Measurements from ENCODE around the gene TPPP. TPM values are rescaled to one million over a fixed set of nuclear protein-coding genes. Genes with fewer than 3 reads are reported as not detected.
"Not testable (repeated sequence)": the region's sequence is repeated elsewhere in the genome, so short reads cannot be mapped to it uniquely, and the experiment has no call there.

The TPPP gene
- total RNA-seq, 1 donor, result not detected

GRCh38 chr5:685262-686171 lies 7.6 kb downstream of the TPPP start:
- H3K4me3 ChIP-seq (ENCODE audit: low read depth, low read length), result no peak overlapping the region
- DNase-seq (ENCODE audit: low read depth), result no peak
- TF ChIP-seq, protein P1, sequence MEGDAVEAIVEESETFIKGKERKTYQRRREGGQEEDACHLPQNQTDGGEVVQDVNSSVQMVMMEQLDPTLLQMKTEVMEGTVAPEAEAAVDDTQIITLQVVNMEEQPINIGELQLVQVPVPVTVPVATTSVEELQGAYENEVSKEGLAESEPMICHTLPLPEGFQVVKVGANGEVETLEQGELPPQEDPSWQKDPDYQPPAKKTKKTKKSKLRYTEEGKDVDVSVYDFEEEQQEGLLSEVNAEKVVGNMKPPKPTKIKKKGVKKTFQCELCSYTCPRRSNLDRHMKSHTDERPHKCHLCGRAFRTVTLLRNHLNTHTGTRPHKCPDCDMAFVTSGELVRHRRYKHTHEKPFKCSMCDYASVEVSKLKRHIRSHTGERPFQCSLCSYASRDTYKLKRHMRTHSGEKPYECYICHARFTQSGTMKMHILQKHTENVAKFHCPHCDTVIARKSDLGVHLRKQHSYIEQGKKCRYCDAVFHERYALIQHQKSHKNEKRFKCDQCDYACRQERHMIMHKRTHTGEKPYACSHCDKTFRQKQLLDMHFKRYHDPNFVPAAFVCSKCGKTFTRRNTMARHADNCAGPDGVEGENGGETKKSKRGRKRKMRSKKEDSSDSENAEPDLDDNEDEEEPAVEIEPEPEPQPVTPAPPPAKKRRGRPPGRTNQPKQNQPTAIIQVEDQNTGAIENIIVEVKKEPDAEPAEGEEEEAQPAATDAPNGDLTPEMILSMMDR (IDR thresholded peaks at IDR 0.05; ENCODE audit: insufficient read depth, low read length), result no peak

DNA sequence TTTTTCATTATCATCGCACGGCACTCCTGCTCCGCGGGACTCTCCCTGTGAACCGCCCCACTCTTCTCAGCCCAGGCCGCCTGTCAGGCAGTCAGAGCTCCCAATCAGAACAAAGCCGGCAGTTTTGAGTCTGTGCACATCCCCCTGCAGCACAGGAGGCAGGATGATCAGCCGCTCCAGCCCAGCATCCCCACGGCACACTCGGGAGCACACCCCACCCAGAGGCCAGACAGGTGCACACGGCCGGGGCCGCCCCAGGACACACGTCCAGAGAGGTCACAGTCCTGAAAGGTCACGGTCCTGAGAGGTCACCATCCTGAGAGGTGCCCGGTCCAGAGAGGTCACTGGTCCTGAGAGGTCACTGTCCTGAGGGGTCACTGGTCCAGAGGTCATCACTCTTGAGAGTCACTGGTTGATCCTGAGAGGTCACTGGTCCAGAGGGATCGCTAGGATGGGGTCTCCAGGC lies 8.4 kb downstream of the TPPP start:
- H3K4me3 ChIP-seq (ENCODE audit: low read depth, low read length), result no peak overlapping the region
- DNase-seq (ENCODE audit: low read depth), result no peak
- TF ChIP-seq, protein P1 (IDR thresholded peaks at IDR 0.05; ENCODE audit: insufficient read depth, low read length), result no peak

DNA sequence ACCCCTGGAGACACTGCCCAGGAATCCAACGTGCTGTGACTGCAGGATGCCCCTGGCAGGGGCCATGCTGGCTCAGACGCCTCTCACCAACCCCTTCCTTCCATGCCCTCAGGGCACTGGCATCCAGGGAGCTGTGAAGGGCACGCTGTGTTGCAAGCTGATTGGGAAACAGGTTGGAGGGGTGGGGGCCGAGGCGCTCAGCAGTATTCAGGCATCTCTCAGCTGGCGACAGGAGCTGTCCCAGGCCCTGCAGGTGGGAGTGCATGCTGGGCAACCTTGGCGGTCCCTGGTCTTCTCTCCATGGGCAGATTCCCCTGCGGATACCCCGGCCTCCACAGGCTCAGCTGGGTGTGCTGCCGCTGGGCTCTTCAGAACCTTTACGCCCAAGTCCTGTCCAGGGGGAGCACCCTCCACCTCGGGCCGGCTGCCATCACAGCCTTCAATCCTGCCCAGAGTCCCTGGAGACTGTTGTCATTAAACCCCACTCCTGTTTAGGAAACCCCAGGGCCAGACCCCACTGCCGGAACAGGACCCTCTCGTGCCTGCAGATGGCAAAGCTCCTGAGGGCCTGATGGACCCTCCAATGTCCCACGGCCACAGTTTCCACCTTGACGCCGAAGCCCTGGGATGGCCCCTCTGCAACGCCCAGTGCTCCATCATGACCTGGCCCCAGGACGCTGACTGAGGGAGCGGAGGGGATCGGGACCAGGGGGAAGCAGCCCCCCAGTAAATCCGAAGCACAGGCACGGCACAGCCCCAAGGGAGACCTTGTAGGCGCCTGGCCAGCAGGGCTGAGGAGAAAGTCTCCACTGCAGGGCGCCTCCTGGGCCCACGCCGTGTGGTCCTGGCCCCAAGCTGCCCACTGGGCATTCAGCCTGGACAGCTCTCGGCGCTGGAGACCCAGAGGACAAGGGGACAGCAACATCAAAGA lies 9.3 kb downstream of the TPPP start:
- no peak overlapping the region for H3K4me3 ChIP-seq (ENCODE audit: low read depth, low read length)
- TF ChIP-seq, protein P1 (IDR thresholded peaks at IDR 0.05; ENCODE audit: insufficient read depth, low read length), result no peak
- DNase-seq (ENCODE audit: low read depth), result no peak

DNA sequence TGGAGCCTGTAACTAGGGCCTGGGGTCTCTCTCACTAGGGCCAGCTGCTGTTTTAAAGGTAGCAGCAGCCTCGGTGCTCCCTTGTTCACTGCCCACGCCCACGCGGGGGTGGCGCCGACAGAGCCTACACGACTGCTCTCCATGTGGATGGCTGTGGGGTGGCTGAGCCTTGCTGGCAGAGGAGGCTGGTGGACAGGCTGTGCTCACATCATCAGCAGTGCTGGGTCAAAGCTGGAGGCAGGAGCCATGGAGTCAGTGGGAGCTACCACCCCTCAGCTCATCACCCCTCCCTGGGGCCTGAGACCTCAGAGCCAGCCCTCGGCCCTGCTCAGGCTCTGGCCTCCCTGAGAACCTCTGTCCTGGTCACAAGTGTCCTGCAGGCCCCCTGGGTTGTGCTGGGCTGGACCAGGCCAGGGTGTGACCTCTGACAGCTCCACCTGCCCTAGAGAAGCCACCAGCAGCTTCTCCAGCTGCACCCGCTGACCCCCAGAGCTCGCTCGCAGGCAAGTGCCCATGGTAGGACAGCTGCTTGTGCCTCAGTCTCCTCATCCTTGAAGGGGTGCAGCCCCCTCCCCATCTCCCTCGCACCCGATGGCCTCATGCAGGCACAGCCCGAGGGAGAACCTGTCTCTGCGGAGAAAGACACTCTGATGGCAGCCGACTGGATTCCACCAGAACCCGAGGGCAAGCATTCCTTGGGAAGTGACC lies 10.3 kb downstream of the TPPP start:
- H3K4me3 ChIP-seq (ENCODE audit: low read depth, low read length); DNase-seq (ENCODE audit: low read depth): not testable (repeated sequence)

DNA sequence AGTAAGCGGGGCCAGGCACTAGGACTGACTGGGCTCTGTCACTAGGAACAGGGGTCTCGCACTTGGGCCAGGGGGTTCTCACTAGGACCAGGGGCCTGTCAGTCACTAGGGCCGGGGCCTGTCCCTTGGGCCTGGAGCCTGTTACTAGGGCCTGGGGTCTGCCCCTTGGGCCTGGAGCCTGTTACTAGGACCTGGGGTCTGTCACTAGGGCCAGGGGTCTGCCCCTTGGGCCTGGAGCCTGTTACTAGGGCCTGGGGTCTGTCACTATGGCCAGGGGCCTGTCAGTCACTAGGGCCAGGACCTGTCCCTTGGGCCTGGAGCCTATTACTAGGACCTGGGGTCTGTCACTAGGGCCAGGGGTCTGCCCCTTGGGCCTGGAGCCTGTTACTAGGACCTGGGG lies 10.9 kb downstream of the TPPP start:
- not testable (repeated sequence) for DNase-seq (ENCODE audit: low read depth); H3K4me3 ChIP-seq (ENCODE audit: low read depth, low read length)

DNA sequence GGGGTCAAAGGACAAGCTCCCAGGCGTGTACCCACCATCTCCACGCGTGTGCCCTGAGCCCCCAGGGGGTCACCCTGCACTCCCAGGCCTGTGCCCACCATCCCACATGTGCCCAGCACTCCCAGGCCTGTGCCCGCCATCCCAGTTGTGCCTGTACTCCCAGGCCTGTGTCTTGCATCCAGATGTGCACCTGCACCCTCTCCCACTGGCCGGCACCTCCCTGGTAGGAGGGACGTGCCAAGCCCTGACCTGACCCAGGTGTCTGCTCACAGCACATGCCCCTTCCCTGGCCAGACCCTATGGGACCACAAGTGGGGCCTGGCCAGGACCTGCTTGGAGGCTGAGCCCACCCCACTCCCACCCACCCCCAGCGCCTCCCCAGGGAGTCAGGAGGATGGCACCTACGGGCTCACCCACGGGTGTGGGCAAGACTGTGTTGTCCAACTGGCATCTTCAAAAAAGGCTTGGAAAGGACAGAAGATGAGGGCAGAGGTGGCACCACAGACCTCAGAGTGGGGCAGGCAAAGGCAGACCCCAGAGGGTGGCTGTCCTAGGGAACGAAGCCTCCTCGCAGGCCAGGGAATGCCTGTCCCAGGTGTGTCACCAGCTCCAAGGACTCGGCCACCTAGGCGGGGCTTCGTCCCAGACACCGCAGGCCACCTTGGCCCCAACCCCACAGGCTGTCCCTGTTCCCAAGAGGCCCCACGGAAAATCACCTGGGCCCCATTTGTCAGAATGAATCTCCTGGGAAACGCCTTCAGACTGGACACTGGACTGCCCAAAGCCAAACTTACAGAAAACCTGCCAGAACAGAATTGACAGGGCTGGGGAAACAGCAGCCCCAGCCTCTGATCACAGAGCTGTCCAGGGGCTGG lies 11.6 kb downstream of the TPPP start:
- not testable (repeated sequence) for H3K4me3 ChIP-seq (ENCODE audit: low read depth, low read length); DNase-seq (ENCODE audit: low read depth)

DNA sequence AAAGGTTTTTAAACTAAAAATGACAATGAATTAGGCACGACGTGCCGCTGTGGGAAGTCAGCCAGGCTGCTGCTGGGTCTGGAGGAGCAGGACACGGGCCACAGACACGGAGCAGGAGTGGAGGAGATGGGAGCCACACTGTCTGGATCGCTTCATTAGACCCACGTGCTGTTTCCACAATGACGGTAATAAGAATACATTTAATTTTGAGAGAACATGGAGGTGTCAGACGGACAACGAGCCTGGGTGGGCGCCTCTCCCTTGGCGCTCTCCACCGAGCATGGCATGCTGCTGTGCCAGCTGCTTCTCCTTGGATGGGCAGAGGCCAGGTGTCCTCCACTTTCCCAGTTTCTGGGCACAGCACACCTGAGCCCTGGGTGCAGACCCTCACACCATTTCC lies 12.3 kb downstream of the TPPP start:
- H3K4me3 ChIP-seq (ENCODE audit: low read depth, low read length); DNase-seq (ENCODE audit: low read depth): not testable (repeated sequence)

GRCh38 chr5:680118-680795 lies 12.9 kb downstream of the TPPP start:
- DNase-seq (ENCODE audit: low read depth); H3K4me3 ChIP-seq (ENCODE audit: low read depth, low read length): not testable (repeated sequence)

- not testable (repeated sequence) for DNase-seq (ENCODE audit: low read depth)
These were observed 13.8 kb downstream of the TPPP start for GRCh38 chr5:679166-679895.

GRCh38 chr5:678521-678920 lies 14.6 kb downstream of the TPPP start:
- not testable (repeated sequence) for DNase-seq (ENCODE audit: low read depth); H3K4me3 ChIP-seq (ENCODE audit: low read depth, low read length)

More at GRCh38 chr5:679166-679895, 13.8 kb downstream of the TPPP start:
- not testable (repeated sequence) for H3K4me3 ChIP-seq (ENCODE audit: low read depth, low read length)

Measured in fibroblast of the aortic adventitia (primary cell).